OCI-LY7 (cell line): ENCODE results near the gene CYB561. TPM values are rescaled to one million over a fixed set of nuclear protein-coding genes. Genes with fewer than 3 reads are reported as not detected.

Experiments used
- BruUV-seq: library from RNA; stranded (reverse); fragments of 400-500 nt; replicated peaks from 2 replicates; lab custom pipeline; 2021; lab: Mats Ljungman, UMichigan
- CTCF ChIA-PET: fragments of 300-600 bp; sonication (Branson Sonifier 250); formaldehyde crosslinking; loops from one replicate; lab custom pipeline; 2022; ENCODE audit warnings: antibody characterized with exemption; ENCODE audit not compliant: unreplicated experiment; lab: Charles Lee
- POLR2A ChIA-PET: fragments of 300-600 bp; sonication (Branson Sonifier 250); formaldehyde crosslinking; loops from one replicate; lab custom pipeline; 2022; ENCODE audit warnings: antibody characterized with exemption; lab: Charles Lee
- DNase-seq: peaks from one replicate; pipeline ENCODE4 v3.0.0-alpha.2; 2015; ENCODE audit warnings: low spot score
- H2AFZ ChIP-seq: fragments of 200-600 bp; sonication (generic), shearing (Covaris generic); 2 replicates; pipeline ENCODE4 v1.6.1; 2014; ENCODE audit warnings: mild to moderate bottlenecking, antibody characterized with exemption, low read length, moderate library complexity
- H3K27ac ChIP-seq: fragments of 200-600 bp; sonication (generic); 2 replicates; pipeline ENCODE4 v1.5.1; 2014; ENCODE audit warnings: mixed run types, low read depth, mild to moderate bottlenecking, moderate library complexity, low read length, inconsistent platforms; ENCODE audit not compliant: poor library complexity, severe bottlenecking
- H3K36me3 ChIP-seq: fragments of 200-600 bp; sonication (generic); 2 replicates; pipeline ENCODE4 v1.6.1; 2014; ENCODE audit warnings: mild to moderate bottlenecking, antibody characterized with exemption, low read length, moderate library complexity, mixed read lengths; ENCODE audit not compliant: insufficient read depth
- H3K4me1 ChIP-seq: fragments of 200-600 bp; sonication (generic); 2 replicates; pipeline ENCODE4 v1.5.1; 2014; ENCODE audit warnings: mild to moderate bottlenecking, low read length; ENCODE audit not compliant: insufficient read depth, poor library complexity, severe bottlenecking
- H3K4me2 ChIP-seq: fragments of 200-600 bp; sonication (generic); 2 replicates; pipeline ENCODE4 v1.6.1; 2014; ENCODE audit warnings: mild to moderate bottlenecking, low read length
- H3K4me3 ChIP-seq: fragments of 200-600 bp; sonication (generic); 2 replicates; pipeline ENCODE4 v1.5.1; 2014; ENCODE audit warnings: mild to moderate bottlenecking, low read depth, low read length; ENCODE audit not compliant: poor library complexity, severe bottlenecking
- H3K79me2 ChIP-seq: fragments of 200-600 bp; sonication (generic); 2 replicates; pipeline ENCODE4 v1.6.1; 2016; ENCODE audit warnings: low read depth, mild to moderate bottlenecking, low read length, moderate library complexity, mixed read lengths; ENCODE audit not compliant: insufficient read depth
- H3K9me2 ChIP-seq: fragments of 200-600 bp; sonication (generic); 2 replicates; pipeline ENCODE4 v1.6.1; 2016; ENCODE audit warnings: mild to moderate bottlenecking, low read length, mixed read lengths; ENCODE audit not compliant: insufficient read depth
- H3K9me3 ChIP-seq: fragments of 200-600 bp; sonication (generic); 2 replicates; pipeline ENCODE4 v1.6.1; 2014; ENCODE audit warnings: mild to moderate bottlenecking, mixed run types, low read length, mixed read lengths
- H4K20me1 ChIP-seq: fragments of 200-600 bp; sonication (generic); 2 replicates; pipeline ENCODE4 v1.6.1; 2014; ENCODE audit warnings: mild to moderate bottlenecking, antibody characterized with exemption, low read length, moderate library complexity, mixed read lengths; ENCODE audit not compliant: insufficient read depth
- CTCF ChIP-seq: fragments of 200-600 bp; sonication (generic); conservative IDR thresholded peaks from 2 replicates; pipeline ENCODE4 v1.5.1; 2014; ENCODE audit warnings: mild to moderate bottlenecking, antibody characterized with exemption, low read length, moderate library complexity, mixed read lengths
- EZH2phosphoT487 ChIP-seq: fragments of 200-600 bp; sonication (generic); IDR thresholded peaks from 2 replicates; pipeline ENCODE4 v1.6.1; 2018; ENCODE audit warnings: low read depth, borderline replicate concordance, mild to moderate bottlenecking, mixed run types, antibody characterized with exemption, low read length, moderate library complexity, mixed read lengths
- intact Hi-C: fragments of 100-400 bp; cut with micrococcal nuclease; formaldehyde crosslinking; loops from one replicate; pipeline ENCODE4 v1.10.0; 2022; ENCODE audit not compliant: unreplicated experiment
- total RNA-seq, 2 experiments: library from RNA; depleted of rRNA in 1 of 2; stranded (reverse); fragments of >200 nt in 1 of 2; shearing (Covaris generic) in 1 of 2; gene quantifications; 2 replicates each; pipeline ENCODE4 v1.2.3, GENCODE V29; 2014 to 2022

The CYB561 gene
- total RNA-seq, 2 experiments from 2014 or later: not detected

- DNase-seq: no peak
- intact Hi-C loops: loop anchor here (5.0 kb wide), 1 partner anchor 271 kb away; no protein-coding TSS in a partner anchor
- Histone ChIP-seq H3K9me3 (no peaks in the 10 kb centered on the region), H2AFZ (no peak overlapping the region), H3K4me2 (no peak overlapping the region), H3K36me3 (no peaks in the 10 kb centered on the region), H3K27ac (no peak overlapping the region), H3K4me3 (no peak overlapping the region), H4K20me1 (no peaks in the 10 kb centered on the region), H3K9me2 (no peaks in the 10 kb centered on the region), H3K4me1 (peaks cover 14% of the 10 kb centered on the region), H3K79me2 (no peaks in the 10 kb centered on the region)
- no TSS peak for BruUV-seq
- no peak for TF ChIP-seq CTCF
- no peak for TF ChIP-seq EZH2phosphoT487
- ChIA-PET CTCF (interaction anchor here (0.6 to 1.2 kb wide), 5 partner anchors 9 to 195 kb away, joined by 3 to 15 read pairs (median 4); no protein-coding TSS in a partner anchor), POLR2A (interaction anchor here (1.0 to 1.5 kb wide), 2 partner anchors 186 to 189 kb away, joined by 3 to 4 read pairs; no protein-coding TSS in a partner anchor)
Observed at GRCh38 chr17:63426041-63426916, 19.8 kb downstream of the CYB561 start.

- Histone ChIP-seq H2AFZ (no peak overlapping the region), H3K4me3 (no peak overlapping the region), H3K4me1 (peaks cover 14% of the 10 kb centered on the region), H3K4me2 (no peak overlapping the region), H3K9me3 (no peaks in the 10 kb centered on the region), H3K9me2 (no peaks in the 10 kb centered on the region), H3K79me2 (no peaks in the 10 kb centered on the region), H4K20me1 (no peaks in the 10 kb centered on the region), H3K27ac (no peak overlapping the region), H3K36me3 (no peaks in the 10 kb centered on the region)
- intact Hi-C loops: loop anchor here (1.0 to 5.0 kb wide), 3 partner anchors 54 to 272 kb away; no protein-coding TSS in a partner anchor
- POLR2A ChIA-PET: interaction anchor here (1.5 kb wide), 1 partner anchor 190 kb away, joined by 4 read pairs; no protein-coding TSS in a partner anchor
- CTCF ChIA-PET: interaction anchor here (0.6 to 1.2 kb wide), 5 partner anchors 9 to 196 kb away, joined by 3 to 15 read pairs (median 4); no protein-coding TSS in a partner anchor
- TF ChIP-seq EZH2phosphoT487 (no peak), CTCF (peak; percentile 98)
- BruUV-seq: no TSS peak
- DNase-seq: peak; percentile 81
Observed at GRCh38 chr17:63425483-63425882, 20.6 kb downstream of the CYB561 start.

DNA sequence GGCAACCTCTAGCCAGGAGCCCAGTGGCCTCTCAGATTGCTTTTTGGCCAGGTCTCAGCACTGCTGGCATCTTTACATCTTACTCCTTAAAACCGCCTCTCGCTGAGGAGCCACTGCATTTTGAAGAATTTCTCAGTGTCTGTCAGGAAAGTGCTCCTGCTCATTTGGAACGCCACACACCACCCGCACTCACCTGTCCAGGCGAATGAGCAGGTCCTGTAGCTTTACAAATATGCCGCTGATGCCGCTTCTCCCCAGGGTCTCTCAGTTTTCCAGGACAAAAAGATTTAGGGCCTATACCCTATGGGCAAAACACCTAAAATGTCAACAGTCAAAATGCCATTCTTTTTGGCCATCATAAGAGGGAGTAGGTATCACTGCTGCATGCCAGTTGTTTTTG is 22.1 kb downstream of the CYB561 start:
- CTCF ChIA-PET: no interaction called here
- H3K4me1 ChIP-seq: peaks cover 14% of the 10 kb centered on the region
- intact Hi-C loops: no loop called here

More for the DNA sequence above, 22.1 kb downstream of the CYB561 start:
- Histone ChIP-seq H2AFZ (no peak overlapping the region), H3K79me2 (no peaks in the 10 kb centered on the region), H3K27ac (no peak overlapping the region), H3K36me3 (no peaks in the 10 kb centered on the region), H3K4me2 (no peak overlapping the region), H3K9me2 (no peaks in the 10 kb centered on the region), H3K9me3 (no peaks in the 10 kb centered on the region), H4K20me1 (no peaks in the 10 kb centered on the region), H3K4me3 (no peak overlapping the region)
- POLR2A ChIA-PET: no interaction called here
- no TSS peak for BruUV-seq
- DNase-seq: no peak
- TF ChIP-seq EZH2phosphoT487: no peak
